NOMO-1 treated with DMSO at 0.1 percent for 48 hours (cell line): ENCODE data around the gene LRP1.

ENCODE experiments used
- DNase-seq: peaks from one replicate; lab custom pipeline; 2025; ENCODE audit not compliant: unreplicated experiment; lab: John Stamatoyannopoulos, UW

LRP1 gene

DNA sequence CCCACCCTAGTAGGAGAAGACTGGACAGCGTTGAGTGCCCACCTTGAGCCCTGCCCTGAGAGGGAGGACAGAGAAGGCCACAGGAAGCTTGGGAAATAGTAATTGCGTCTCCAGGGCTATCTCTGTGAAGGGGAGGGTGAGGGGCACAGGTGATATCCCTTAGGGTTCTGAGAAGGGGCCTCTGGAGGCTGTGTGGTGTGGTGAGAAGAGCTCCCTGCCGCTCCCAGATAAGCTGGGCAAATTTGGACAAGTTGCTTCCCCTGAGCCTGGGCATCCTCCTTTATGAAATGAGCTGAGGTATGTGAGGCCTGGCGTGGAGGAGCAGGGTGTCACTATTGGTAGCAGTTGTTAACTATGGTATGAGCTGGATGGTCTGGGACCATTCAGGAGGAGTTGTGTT lies 42.6 kb downstream of the LRP1 start:
- DNase-seq: no peak

DNA sequence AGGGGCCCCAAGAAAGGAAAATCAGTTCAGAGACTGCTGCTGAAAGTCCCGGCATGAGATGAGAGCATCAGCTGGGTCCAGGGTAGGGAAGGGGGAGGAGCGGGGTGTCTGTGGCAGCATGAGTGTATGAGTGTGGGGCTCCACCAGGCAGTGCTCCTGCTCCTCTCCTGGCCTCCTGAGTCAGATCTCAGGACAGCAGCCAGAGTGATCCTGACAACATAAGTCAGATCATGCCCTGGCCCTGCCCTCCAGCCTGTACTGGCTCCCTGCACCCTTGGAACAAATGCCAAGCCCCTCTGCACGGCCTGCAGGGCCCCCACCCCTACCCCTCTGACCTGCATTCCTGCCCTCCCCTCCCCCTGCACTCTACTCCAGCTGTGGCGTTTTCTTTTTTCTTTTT lies 43.4 kb downstream of the LRP1 start:
- DNase-seq: no peak

DNA sequence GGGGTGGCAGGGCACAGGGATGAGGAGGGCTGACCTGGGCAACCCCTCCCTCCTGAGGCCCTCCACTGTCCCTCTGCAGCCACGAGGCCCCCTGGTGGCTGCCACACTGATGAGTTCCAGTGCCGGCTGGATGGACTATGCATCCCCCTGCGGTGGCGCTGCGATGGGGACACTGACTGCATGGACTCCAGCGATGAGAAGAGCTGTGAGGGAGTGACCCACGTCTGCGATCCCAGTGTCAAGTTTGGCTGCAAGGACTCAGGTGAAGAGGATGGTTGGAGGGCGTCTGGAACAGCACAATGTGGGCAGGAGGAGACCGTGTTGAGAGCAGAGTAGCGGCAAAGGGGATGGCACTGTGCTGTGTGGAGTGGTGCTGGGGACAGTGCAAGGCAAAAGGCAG lies 44.8 kb downstream of the LRP1 start:
- no peak for DNase-seq

DNA sequence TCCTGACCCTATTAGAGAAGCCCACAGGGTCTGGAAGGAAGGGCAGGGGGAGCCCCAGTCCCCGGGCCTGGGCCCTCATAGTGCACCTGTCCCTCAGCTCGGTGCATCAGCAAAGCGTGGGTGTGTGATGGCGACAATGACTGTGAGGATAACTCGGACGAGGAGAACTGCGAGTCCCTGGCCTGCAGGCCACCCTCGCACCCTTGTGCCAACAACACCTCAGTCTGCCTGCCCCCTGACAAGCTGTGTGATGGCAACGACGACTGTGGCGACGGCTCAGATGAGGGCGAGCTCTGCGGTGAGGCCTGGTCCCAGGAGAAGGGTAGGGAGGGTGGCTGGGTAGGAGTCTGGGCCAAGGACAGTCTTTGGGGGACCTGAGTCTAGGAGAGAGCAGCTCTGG lies 45.4 kb downstream of the LRP1 start:
- DNase-seq: no peak

DNA sequence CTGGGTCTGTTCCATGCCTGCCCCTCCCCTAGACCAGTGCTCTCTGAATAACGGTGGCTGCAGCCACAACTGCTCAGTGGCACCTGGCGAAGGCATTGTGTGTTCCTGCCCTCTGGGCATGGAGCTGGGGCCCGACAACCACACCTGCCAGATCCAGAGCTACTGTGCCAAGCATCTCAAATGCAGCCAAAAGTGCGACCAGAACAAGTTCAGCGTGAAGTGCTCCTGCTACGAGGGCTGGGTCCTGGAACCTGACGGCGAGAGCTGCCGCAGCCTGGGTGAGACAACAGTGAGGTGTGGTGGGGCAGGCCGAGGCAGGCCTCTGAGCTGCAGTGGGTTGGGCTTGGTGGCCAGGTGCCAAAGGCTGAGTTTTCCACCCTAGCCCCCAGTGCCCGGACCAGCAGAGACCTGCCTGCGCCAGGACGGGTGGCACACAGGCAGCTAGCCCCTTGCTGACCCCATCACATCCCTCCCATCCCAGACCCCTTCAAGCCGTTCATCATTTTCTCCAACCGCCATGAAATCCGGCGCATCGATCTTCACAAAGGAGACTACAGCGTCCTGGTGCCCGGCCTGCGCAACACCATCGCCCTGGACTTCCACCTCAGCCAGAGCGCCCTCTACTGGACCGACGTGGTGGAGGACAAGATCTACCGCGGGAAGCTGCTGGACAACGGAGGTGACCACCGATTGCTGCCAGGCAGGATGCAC lies 47.3 kb downstream of the LRP1 start:
- DNase-seq: peak; percentile 70

DNA sequence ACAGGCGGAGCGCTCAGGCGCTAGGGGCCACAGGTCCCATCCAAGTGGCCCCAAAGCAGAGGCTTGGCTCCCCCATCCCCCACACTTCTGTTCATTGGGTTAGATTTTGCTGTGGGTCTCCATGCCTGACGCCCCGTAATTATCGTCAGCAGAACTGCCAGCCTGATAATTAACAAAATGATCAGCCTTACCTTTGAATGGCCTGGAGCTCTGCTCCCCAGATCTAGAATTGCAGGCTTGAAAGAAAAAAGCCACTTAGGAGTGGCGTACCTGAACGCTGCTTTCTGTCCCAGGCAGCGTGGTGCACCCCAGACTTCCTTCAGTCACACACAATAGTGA lies 47.8 kb downstream of the LRP1 start:
- DNase-seq: no peak

DNA sequence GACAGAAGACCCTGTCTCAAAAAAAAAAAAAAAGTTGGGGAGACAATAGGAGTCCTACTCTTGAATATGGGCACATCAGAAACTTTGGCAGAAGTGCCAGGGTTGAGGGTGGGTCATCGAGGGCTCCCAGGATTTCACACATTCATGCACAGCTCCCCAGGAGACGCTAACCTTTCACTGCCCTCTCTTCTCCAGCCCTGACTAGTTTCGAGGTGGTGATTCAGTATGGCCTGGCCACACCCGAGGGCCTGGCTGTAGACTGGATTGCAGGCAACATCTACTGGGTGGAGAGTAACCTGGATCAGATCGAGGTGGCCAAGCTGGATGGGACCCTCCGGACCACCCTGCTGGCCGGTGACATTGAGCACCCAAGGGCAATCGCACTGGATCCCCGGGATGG lies 48.6 kb downstream of the LRP1 start:
- no peak for DNase-seq

DNA sequence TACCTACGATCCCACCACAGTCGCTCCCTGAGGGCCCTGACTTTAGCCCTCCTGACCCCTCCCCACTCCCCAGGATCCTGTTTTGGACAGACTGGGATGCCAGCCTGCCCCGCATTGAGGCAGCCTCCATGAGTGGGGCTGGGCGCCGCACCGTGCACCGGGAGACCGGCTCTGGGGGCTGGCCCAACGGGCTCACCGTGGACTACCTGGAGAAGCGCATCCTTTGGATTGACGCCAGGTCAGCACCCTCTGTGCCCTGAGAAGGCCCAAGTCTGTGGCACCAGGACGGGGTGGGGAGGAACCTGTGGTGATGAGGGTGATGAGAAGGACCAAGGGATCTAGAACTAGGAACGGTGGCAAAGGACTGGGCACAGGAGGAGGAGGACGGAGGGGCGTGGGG lies 49.1 kb downstream of the LRP1 start:
- DNase-seq: no peak

DNA sequence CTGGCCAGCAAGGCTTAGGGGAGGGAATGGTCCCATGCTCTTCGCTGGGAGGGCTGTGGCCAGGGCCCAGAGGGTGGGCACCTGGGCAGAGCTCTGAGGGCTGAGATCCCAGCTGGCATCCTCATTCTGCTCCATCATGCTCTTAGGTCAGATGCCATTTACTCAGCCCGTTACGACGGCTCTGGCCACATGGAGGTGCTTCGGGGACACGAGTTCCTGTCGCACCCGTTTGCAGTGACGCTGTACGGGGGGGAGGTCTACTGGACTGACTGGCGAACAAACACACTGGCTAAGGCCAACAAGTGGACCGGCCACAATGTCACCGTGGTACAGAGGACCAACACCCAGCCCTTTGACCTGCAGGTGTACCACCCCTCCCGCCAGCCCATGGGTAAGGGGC lies 49.9 kb downstream of the LRP1 start:
- DNase-seq: no peak

DNA sequence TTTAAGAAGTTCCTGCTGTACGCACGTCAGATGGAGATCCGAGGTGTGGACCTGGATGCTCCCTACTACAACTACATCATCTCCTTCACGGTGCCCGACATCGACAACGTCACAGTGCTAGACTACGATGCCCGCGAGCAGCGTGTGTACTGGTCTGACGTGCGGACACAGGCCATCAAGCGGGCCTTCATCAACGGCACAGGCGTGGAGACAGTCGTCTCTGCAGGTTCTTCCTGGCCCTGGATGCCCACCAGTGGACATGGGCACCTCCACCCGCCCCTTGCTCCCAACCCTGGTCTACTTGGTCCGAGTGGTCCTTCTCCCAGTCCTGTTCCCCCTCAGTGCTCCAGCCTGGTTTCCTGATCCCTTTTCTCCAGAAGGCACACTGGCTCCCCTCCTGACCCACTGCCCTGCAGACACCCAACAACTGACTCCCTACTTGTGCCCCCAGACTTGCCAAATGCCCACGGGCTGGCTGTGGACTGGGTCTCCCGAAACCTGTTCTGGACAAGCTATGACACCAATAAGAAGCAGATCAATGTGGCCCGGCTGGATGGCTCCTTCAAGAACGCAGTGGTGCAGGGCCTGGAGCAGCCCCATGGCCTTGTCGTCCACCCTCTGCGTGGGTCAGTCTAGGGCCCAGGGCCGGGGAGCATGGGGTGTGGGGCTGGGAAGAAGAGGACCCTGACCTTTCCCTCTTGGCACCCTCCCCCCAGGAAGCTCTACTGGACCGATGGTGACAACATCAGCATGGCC lies 51.2 kb downstream of the LRP1 start:
- no peak for DNase-seq

DNA sequence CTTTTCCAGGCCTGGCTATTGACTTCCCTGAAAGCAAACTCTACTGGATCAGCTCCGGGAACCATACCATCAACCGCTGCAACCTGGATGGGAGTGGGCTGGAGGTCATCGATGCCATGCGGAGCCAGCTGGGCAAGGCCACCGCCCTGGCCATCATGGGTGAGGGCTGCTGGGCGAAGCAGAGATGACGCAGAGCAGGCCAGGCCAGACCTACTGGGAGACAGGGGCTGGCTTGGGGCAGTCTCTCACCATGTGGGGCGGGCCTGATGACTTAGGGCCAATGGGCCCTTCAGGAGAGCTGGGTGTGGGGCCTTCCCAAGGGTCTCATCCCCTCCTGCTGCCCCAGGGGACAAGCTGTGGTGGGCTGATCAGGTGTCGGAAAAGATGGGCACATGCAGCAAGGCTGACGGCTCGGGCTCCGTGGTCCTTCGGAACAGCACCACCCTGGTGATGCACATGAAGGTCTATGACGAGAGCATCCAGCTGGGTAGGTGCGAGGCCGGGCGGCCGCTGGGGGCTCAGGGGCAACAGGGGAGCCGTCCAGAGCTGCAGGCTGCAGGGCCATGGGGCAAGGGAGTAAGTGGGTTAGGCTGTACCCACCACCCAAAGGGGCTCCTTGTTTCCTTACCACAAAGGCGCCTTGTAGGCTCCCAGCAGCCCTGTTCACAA lies 52.2 kb downstream of the LRP1 start:
- DNase-seq: no peak

DNA sequence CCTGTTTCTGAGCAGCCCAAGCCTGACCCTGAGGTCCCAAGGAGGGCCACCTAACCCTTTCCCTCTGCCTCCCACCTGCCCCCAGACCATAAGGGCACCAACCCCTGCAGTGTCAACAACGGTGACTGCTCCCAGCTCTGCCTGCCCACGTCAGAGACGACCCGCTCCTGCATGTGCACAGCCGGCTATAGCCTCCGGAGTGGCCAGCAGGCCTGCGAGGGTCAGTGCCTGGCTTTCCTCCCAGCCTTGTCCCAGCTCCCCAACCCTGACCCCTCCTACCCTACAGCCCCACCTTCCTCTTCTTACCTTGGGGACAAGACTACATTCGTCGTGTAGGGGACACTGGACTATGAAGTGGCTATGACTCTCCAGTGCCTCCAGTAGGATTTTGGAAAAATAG lies 52.8 kb downstream of the LRP1 start:
- DNase-seq: no peak

DNA sequence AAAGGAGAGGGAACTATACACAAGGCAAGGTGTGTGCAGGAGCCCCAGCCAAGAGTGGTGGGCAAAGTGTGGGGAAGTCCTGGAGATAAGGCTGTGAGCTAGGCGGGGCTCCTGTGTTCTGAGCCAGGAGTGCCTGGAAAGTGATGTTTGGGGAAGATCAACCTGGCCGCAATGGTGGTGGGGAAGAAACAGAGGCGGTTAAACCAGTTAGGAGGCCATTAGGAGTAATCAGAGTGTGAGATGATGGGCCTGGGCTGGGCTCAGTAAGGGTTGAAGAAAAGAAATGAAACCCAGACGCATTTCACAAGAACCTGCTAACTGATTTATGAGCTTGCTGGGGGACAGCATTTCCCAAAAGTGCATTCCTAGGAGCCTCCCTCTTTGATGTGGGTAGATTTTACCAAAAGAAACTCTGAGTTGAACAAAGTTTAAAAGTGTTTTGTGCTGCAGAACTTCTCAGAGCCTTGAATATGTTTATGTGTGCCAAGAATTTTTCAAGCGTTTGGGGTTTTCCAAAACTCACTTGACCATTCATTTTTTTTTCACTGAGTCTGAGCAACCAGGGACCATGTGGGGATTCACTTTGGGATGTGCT lies 53.4 kb downstream of the LRP1 start:
- DNase-seq: no peak

DNA sequence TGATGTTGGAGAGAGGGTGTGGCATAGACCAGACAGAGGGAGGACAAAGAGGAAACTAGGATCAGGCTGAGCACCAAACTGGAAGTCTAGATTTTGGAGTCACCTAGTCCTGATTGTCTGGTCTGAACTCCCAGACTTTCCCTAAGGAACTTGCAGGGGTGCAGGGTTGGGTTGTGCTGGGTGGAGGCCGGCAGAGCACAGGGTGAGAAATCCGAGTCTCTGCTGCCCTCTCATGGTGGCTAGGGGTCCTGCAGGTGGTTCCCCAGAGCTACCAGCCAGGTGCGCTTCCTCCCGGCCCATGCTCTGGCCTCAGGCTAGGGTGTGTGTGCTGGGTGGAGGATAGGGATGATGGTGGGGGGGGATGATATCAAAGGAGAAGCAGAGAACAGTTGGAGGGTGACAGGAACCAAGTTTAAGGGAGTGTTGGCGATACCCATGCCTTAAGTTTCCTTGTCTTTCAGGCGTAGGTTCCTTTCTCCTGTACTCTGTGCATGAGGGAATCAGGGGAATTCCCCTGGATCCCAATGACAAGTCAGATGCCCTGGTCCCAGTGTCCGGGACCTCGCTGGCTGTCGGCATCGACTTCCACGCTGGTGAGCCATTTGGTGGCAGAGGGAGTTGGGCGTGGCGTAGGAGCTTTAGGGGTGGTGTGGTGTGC lies 54.8 kb downstream of the LRP1 start:
- peak; percentile 59 for DNase-seq

DNA sequence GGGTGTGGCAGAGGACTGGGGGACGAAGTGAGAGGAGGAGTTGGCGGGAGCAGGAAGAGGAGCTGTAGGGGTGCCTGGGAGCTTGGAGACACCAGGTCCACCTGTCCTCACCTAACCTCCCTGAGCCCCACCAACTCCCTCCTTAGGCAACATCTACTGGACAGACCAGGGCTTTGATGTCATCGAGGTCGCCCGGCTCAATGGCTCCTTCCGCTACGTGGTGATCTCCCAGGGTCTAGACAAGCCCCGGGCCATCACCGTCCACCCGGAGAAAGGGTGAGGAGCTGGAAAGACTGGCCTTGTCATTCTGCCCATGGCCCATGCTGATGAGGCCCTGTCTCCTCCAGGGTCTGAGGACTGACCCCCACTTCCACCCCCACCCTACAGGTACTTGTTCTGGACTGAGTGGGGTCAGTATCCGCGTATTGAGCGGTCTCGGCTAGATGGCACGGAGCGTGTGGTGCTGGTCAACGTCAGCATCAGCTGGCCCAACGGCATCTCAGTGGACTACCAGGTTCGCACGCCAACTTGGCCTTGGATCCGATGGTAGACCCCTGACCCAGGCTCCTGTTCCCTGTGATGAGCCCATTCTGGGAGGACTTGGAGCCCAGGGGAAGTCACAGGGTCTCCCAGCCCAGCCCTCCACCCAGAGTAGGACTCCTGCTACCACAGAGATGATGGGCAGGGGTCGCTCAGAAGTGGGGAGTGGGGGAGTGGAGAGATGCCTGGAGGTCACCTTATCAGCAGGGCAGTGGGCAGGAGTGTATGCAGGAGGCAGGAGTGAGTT lies 55.8 kb downstream of the LRP1 start:
- no peak for DNase-seq

DNA sequence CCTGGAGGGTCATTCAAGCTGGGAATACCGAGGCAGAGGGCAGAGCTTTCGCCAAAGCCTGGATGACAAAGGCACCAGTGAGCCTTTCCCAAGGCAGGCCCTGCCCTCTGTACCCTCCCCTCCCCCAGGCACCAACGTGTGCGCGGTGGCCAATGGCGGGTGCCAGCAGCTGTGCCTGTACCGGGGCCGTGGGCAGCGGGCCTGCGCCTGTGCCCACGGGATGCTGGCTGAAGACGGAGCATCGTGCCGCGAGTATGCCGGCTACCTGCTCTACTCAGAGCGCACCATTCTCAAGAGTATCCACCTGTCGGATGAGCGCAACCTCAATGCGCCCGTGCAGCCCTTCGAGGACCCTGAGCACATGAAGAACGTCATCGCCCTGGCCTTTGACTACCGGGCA lies 57.1 kb downstream of the LRP1 start:
- no peak for DNase-seq

DNA sequence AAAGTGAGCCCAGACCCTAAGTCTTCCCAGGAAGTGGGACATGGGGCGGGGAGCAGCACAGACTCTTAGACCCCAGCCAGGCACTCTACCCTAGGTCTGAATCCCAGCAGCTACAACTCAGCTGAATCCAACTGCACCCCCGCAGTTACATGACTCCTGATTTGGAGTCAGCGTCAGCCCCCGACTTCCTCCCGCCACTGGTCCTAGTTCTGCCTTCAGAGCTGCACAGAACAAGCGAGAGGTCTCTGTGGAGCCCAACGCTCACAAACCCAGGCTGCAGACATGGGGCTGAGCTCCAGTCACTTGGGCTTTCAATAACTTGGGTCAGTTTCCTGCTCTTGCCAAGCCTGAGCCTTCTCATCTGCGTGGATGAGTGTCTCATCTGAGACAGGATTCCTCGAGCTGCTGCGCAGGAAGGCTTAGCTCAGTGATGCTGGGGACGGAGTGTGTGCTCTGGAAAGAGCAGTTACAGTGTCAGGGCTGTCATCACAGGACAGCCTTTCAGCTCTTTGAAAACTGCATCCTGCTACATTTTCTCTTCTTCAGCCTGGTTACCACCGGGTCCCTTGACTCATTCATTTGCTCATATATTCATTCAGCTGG lies 57.7 kb downstream of the LRP1 start:
- DNase-seq: no peak

DNA sequence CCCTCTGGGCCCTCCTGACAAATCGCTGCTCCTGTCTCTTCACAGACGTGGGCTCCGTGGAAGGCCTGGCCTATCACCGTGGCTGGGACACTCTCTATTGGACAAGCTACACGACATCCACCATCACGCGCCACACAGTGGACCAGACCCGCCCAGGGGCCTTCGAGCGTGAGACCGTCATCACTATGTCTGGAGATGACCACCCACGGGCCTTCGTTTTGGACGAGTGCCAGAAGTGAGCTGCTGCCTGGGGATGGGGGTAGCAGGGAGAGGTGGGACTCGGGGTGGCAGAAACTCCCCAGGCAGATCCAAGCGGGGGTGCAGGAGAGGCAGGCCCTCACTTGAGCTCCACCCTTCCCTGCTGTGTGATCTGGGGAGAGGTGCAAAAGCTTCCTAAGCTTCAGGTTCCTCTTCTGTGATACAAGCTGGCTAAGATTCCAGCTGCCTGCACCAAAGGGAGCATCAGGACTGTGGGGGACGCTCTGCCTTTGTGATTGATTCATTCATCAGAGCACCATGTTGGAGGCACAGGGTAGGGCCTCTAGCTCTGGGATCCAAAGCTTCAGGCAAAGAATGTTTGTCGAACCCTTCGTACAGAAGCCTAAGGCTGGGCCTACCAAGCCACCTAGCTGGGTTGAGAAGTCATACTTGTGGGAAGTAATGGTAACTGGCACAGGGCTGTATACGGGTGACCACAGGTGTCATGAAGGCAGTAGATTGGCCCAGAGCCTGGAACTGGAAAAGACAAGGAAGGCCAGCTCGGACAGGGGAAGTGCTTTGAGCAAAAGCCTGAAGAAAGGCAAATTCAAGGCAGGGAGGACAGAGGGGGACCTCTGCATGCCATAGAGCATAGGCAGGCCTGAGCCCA lies 59.2 kb downstream of the LRP1 start:
- DNase-seq: no peak

DNA sequence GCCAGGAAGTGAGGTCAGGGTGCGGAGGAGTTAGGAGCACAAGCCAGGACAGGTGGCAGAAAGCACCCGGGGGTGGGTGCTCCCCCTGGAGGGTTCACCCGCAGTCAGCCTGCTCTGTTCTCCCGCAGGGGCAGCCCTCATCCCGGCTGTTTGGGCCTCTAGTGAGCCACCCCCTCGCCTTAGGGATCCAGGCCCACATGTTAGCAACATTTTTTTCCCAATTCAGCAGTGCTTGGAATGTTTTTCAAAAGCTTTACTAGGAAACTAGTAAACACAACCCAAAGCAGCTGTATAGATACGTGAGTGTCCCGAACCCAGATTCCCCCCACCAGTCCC lies 59.8 kb downstream of the LRP1 start:
- DNase-seq: no peak

DNA sequence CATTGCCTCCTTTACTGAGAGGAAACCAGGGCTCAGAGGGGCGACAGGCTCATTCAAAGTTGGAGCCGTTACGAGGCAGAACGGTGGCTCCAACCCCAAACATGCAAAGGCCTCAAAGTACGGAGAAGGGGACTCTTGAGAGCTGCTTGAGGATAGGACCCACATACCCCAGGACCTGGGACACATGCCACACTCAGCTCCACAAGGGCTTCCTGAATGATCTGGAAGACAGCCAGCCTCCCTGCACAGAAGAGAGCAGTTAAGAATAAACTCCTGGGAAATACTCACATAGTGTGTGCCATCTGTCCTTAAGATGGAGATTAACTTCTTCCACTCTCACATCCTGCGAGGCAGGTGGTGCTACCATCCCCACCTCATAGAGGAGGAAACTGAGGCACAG lies 61.8 kb downstream of the LRP1 start:
- DNase-seq: no peak
